T47D (cell line): ENCODE results near the gene SCAANT1.

Source experiments
- DNase-seq, 2 experiments: peaks; one replicate each; pipeline versions ENCODE4 v3.0.0 to v3.0.0-alpha.2; 2011 to 2012; ENCODE audit warnings: low read depth in 1 of 2, low spot score in 1 of 2
- JUND ChIP-seq: IDR thresholded peaks from 2 replicates; pipeline ENCODE4 v1.6.1; 2012; ENCODE audit warnings: low read depth
- in situ Hi-C: cut with HindIII; loops from 2 replicates; pipeline ENCODE4 v1.10.0; 2016; ENCODE audit warnings: low sequenced_read_pairs, low pct_unique_long_range_greater_than_20kb

The SCAANT1 gene

GRCh38 chr3:63908081-63908736 is 4.0 kb downstream of the SCAANT1 start:
- in situ Hi-C loops, result no loop called here
- peak; percentile 21 to 26 for DNase-seq
- no peak for TF ChIP-seq JUND

- TF ChIP-seq JUND, result no peak
- no peak for DNase-seq
- in situ Hi-C loops, result no loop called here
These were observed 6.2 kb downstream of the SCAANT1 start for GRCh38 chr3:63905731-63906620.

GRCh38 chr3:63900459-63900858 is 11.7 kb downstream of the SCAANT1 start:
- DNase-seq, result no peak
- in situ Hi-C loops, result no loop called here
- no peak for TF ChIP-seq JUND

- in situ Hi-C loops, result no loop called here
- DNase-seq, result no peak
- TF ChIP-seq JUND, result no peak
These were observed 12.2 kb downstream of the SCAANT1 start for GRCh38 chr3:63900010-63900409.

- DNase-seq, result no peak
- no peak for TF ChIP-seq JUND
- in situ Hi-C loops, result no loop called here
These were observed 15.7 kb downstream of the SCAANT1 start for GRCh38 chr3:63896332-63897030.

- TF ChIP-seq JUND, result no peak
- in situ Hi-C loops, result no loop called here
- DNase-seq, result no peak
These were observed 16.6 kb downstream of the SCAANT1 start for GRCh38 chr3:63895422-63896189.

GRCh38 chr3:63892773-63893352 is 19.3 kb downstream of the SCAANT1 start:
- DNase-seq, result no peak
- in situ Hi-C loops, result no loop called here
- TF ChIP-seq JUND, result no peak

- no peak for TF ChIP-seq JUND
- in situ Hi-C loops, result no loop called here
- DNase-seq, result no peak
These were observed 20.7 kb downstream of the SCAANT1 start for GRCh38 chr3:63891518-63891917.

GRCh38 chr3:63886858-63887257 is 25.3 kb downstream of the SCAANT1 start:
- no peak for TF ChIP-seq JUND
- in situ Hi-C loops, result no loop called here
- no peak for DNase-seq

- DNase-seq, result no peak
- TF ChIP-seq JUND, result no peak
- in situ Hi-C loops, result no loop called here
These were observed 31.5 kb downstream of the SCAANT1 start for GRCh38 chr3:63880653-63881052.

- TF ChIP-seq JUND, result no peak
- DNase-seq, result no peak
- in situ Hi-C loops, result no loop called here
These were observed 33.7 kb downstream of the SCAANT1 start for GRCh38 chr3:63878394-63879060.
